HepG2 (cell line): Measurements from ENCODE around the gene DSCAML1. TPM values are rescaled to one million over a fixed set of nuclear protein-coding genes. Genes with fewer than 3 reads are reported as not detected.

Source experiments
- BRD4 ChIP-seq: sonication (generic); formaldehyde crosslinking; IDR thresholded peaks from 2 replicates; pipeline ENCODE4 v1.4.0; 2020; ENCODE audit warnings: missing genetic modification reagents
- CEBPB ChIP-seq: IDR thresholded peaks from 2 replicates; pipeline ENCODE4 v1.6.1; 2011; ENCODE audit warnings: low read depth, low read length, improper control_type of control experiment, borderline replicate concordance
- ETS1 ChIP-seq: sonication (generic); formaldehyde crosslinking; IDR thresholded peaks from 2 replicates; pipeline ENCODE4 v1.4.0; 2020; ENCODE audit warnings: missing genetic modification reagents
- ETV5 ChIP-seq: IDR thresholded peaks from 2 replicates; pipeline ENCODE4 v1.6.1; 2018; ENCODE audit warnings: missing biosample characterization, missing genetic modification reagents, inconsistent platforms, borderline replicate concordance
- GABPB1 ChIP-seq: IDR thresholded peaks from 2 replicates; pipeline ENCODE4 v1.6.1; 2016; ENCODE audit warnings: mild to moderate bottlenecking, missing genetic modification reagents, moderate library complexity, missing compliant biosample characterization
- HNRNPLL ChIP-seq: fragments of 200-400 bp; formaldehyde crosslinking; IDR thresholded peaks from 2 replicates; pipeline ENCODE4 v1.6.1; 2017; ENCODE audit warnings: mild to moderate bottlenecking, low read depth, low read length; ENCODE audit not compliant: poor library complexity, severe bottlenecking
- JDP2 ChIP-seq: sonication (generic); formaldehyde crosslinking; IDR thresholded peaks from 2 replicates; pipeline ENCODE4 v1.8.1; 2022; ENCODE audit warnings: missing genetic modification reagents, borderline replicate concordance
- JUND ChIP-seq: sonication (generic); formaldehyde crosslinking; IDR thresholded peaks from 2 replicates; pipeline ENCODE4 v1.8.0; 2022; ENCODE audit warnings: mild to moderate bottlenecking, missing genetic modification reagents
- MAX ChIP-seq: IDR thresholded peaks from 2 replicates; pipeline ENCODE4 v1.6.1; 2012; ENCODE audit warnings: inconsistent platforms
- TBX2 ChIP-seq: sonication (generic); formaldehyde crosslinking; IDR thresholded peaks from 2 replicates; pipeline ENCODE4 v1.5.0; 2020; ENCODE audit warnings: missing genetic modification reagents, mild to moderate bottlenecking, borderline replicate concordance
- UBTF ChIP-seq: sonication (generic); formaldehyde crosslinking; IDR thresholded peaks from 2 replicates; pipeline ENCODE4 v1.4.0; 2020; ENCODE audit warnings: mild to moderate bottlenecking, missing genetic modification reagents
- YEATS4 ChIP-seq: sonication (generic); formaldehyde crosslinking; IDR thresholded peaks from 2 replicates; pipeline ENCODE4 v1.4.0; 2020; ENCODE audit warnings: missing genetic modification reagents, borderline replicate concordance
- ZBTB10 ChIP-seq: sonication (generic); formaldehyde crosslinking; IDR thresholded peaks from 2 replicates; pipeline ENCODE4 v1.4.0; 2020; ENCODE audit warnings: missing genetic modification reagents, borderline replicate concordance
- ZNF512B ChIP-seq: sonication (generic); formaldehyde crosslinking; IDR thresholded peaks from 2 replicates; pipeline ENCODE4 v1.5.1; 2020; ENCODE audit warnings: missing genetic modification reagents, mild to moderate bottlenecking, borderline replicate concordance
- ZNF704 ChIP-seq: sonication (generic); formaldehyde crosslinking; IDR thresholded peaks from 2 replicates; pipeline ENCODE4 v1.8.1; 2023; ENCODE audit warnings: mild to moderate bottlenecking, inconsistent platforms, moderate library complexity, missing genetic modification reagents, borderline replicate concordance
- ZNF747 ChIP-seq: sonication (generic); formaldehyde crosslinking; IDR thresholded peaks from 2 replicates; pipeline ENCODE4 v1.8.1; 2023; ENCODE audit warnings: missing genetic modification reagents, mild to moderate bottlenecking, borderline replicate concordance
- polyA plus RNA-seq, 8 experiments: library from polyadenylated mRNA; depleted of rRNA in 3 of 8; stranded (reverse) in 7 of 8; unstranded in 1 of 8; fragments of >200 nt; fragmentation: Illumina TruSeq in 4 of 8; extraction: Trizol in 4 of 8; gene quantifications; 2 replicates each; pipeline versions ENCODE4 v1.2.1 to v1.2.3, GENCODE V29; 2011 to 2016; ENCODE audit warnings: low read depth in 4 of 8, missing spikeins in 1 of 8, mixed read lengths in 1 of 8; ENCODE audit not compliant: insufficient read depth in 1 of 8
- total RNA-seq, 5 experiments: library from RNA; depleted of rRNA; stranded (reverse); fragments of >200 nt; fragmentation: Illumina TruSeq; extraction: Trizol; gene quantifications; 2 replicates each; pipeline ENCODE4 v1.2.3, GENCODE V29; 2016; ENCODE audit warnings: low read depth in 1 of 5

The DSCAML1 gene
- total and polyA plus RNA-seq, 2 of the 13 experiments (the other 11 are each of a cell fraction or from before 2014, with no cell fraction given): 0.29 to 0.40 TPM

GRCh38 chr11:117824571-117825537 is 27.8 kb upstream of the DSCAML1 start, which contains the start of gene FXYD2 (continued):
- TF ChIP-seq ZBTB10: peak; percentile 14; the same call in 1 of the 2 replicates
- TF ChIP-seq MAX: peak; percentile 77
- no peak for TF ChIP-seq JUND (CRISPR knock-in tag)
- TF ChIP-seq HNRNPLL: peak; percentile 38
- 0 out of 2 replicates have a peak, but pooled peaks have one; percentile 33 for TF ChIP-seq ZNF704
- peak; percentile 42 for TF ChIP-seq GABPB1 (CRISPR knock-in tag)
- peak; percentile 54 for TF ChIP-seq TBX2
- TF ChIP-seq ETS1 (CRISPR knock-in tag): no peak
- TF ChIP-seq JDP2: no peak
- TF ChIP-seq ETV5: peak; percentile 38; the same call in 1 of the 2 replicates
- TF ChIP-seq YEATS4 (CRISPR knock-in tag): 0 out of 2 replicates have a peak, but pooled peaks have one; percentile 31
- TF ChIP-seq UBTF (CRISPR knock-in tag): peak; percentile 48
- TF ChIP-seq BRD4: peak; percentile 61; the same call in 1 of the 2 replicates
- TF ChIP-seq ZNF512B: no peak
- peak; percentile 63; the same call in 1 of the 2 replicates for TF ChIP-seq ZNF747 (CRISPR knock-in tag)
- peak; percentile 87 for TF ChIP-seq CEBPB
